ENCODE data around the gene CUL4A.

CUL4A gene

GRCh38 chr13:113179374-113180230, 29.8 kb upstream of the CUL4A start:
- DNase-seq, result no peak

- no peak for DNase-seq
Observed at GRCh38 chr13:113182046-113182445, 27.4 kb upstream of the CUL4A start.

DNA sequence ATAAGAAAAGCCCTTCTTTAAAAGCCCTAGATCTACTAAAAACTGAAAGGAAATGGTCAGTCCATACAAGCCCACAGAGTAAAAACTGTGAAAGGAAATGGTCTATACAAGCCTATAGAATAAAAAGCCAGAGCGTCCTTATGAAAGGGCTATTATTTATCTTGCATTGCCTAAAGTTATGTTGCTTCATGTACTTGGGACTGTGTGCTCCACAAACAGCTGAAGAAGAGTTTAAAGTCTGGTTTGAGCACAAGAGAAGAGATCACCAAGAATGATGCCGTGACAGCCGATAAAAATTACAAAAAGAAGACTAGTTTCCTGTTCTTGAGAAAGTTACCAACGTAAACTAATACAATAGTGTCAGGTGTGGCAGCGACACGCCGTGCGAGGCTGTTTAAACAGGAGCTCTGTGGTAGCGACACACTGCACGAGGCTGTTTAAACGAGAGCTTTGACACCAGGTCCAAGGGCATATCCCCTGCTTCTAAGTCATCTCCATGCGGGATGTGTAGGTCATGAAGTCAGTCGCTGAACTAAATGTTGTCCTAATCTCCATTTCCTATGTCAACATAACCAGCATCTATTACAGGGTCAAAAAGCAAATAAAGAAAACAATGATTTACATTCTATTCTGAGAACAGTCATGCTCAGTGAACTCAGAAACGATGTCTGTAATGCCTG, 25.8 kb upstream of the CUL4A start:
- no peak for DNase-seq

DNA sequence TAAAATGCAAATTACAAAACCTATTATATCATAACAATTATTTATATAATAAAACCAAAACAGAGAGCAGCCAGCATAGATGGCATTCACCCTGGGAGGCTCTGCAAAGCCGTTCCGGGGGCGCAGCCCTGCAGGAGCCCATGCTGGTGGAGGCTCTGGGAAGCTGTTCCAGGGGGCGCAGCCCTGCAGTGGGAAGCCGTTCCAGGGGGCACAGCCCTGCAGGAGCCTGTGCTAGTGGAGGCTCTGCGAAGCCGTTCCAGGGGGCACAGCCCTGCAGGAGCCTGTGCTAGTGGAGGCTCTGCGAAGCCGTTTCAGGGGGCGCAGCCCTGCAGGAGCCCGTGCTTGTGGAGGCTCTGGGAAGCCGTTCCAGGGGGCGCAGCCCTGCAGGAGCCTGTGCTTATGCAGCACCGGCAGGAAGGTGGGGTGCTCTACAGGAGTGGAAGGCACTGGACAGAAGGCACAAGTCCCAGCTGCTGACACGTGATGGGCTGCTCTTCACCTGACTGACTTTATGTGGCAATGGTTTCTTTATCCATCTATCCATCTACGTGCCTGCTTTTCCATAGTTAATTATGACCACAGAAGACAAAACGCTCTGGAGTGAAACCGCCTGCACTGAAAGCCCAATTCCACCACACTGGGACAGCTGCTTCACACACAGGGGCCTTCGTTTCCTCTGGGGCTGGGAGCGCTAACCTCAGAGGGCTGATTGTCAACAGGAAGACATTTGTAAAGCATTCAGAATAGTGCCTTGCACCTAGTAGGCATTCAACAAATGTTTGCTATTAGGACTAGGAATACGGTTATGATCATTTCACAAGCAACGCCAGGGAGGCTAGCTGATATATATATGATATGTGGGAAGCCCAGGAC, 24.6 kb upstream of the CUL4A start:
- DNase-seq, result no peak

DNA sequence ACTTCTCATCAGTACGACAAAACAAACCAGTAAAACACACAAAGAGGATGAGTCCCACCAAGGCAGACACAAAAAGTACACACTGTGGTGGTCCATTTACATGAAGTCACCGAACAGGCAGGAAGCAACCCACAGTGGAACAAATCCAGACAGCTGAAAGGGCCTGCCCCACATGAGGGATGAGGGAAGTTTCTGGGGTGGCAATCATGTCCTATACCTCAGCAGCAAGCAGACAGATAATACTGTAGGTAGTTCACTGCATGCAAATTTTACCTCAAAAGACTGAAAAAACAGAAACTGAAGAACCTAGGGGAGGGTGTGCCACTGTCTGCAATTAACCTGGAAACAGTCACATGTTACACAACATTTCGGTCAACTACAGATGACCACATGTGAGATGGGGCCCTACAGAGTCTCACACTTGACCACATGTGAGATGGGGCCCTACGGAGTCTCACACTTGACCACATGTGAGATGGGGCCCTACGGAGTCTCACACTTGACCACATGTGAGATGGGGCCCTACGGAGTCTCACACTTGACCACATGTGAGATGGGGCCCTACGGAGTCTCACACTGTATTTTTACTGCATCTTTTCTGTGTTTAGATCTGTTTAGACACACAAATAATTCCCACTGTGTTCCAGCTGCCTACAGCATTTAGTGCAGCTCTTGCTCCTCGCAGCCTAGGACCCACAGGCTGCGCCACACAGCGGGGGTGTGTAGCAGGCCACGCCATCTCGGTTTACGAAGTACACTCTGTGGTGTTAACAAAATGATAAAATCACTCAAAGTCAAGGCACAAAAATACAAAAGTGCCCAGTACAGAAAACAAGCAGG, 23.1 kb upstream of the CUL4A start:
- DNase-seq, result no peak

DNA sequence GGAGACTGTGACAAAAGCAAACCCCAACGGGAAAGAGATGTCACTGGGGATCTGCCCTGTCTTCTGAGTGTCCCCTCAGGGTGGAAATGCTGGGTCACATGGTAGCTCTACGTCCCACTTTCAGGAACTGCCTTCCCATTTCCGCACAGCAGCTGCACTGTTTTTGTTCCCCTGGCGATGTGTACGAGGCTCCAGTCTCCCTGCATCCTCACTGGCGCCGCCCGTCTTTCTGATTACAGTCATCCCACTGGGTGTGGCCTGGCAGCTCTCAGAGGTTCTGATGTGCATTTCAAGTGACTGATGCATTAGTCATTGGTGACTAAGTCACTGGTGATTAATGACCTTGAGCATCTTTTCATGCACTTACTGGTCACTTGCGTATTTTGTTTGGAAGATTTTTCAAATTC, 22.1 kb upstream of the CUL4A start:
- peak in 8 of 14 donors; percentile 38 to 89 (median 43) for DNase-seq

GRCh38 chr13:113187883-113188665, 21.3 kb upstream of the CUL4A start:
- no peak for DNase-seq

DNA sequence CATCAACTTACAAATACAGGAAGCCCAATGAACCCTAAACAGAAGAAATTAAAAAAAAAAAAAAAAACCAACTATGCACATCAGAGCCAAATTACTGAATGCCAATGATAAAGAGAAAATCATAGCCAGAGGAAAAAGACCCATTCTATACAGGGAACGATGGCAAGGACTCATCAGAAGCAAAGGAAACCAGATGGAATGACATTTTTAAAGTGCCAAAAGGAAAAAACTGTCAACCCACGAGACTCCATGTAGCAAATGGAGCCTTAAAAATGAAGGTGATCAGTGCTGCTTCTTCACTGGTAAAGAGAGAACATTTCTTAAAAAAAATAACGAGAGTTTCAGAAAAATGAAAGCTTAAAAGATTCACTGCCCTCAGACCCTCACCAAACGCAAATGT, 19.2 kb upstream of the CUL4A start:
- no peak for DNase-seq

DNA sequence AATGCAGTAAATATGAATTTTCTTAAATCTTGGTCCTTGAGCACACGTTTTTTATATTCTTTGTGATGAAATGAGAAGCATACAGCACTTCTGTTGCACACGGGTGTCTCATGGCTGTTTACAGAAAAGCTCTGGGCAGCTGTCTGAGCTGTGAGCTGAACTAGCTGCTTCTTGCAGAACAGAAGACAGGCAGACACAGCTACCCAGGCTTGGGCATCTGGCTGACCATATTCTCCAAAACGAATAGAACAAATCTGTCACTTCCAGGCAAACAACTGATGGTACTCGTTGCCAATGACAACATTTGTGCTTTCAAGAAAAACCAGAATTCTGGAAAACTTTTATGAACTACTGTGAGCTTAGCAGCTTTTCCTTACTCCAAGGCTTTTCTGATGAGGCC, 17.1 kb upstream of the CUL4A start:
- no peak for DNase-seq

- DNase-seq, result no peak
Observed at GRCh38 chr13:113192902-113193301, 16.5 kb upstream of the CUL4A start.

- DNase-seq, result no peak
Observed at GRCh38 chr13:113195360-113195759, 14.1 kb upstream of the CUL4A start.

GRCh38 chr13:113196970-113197737, 12.3 kb upstream of the CUL4A start:
- DNase-seq, result no peak

GRCh38 chr13:113201815-113202214, 7.6 kb upstream of the CUL4A start:
- no peak for DNase-seq

- DNase-seq, result no peak
Observed at GRCh38 chr13:113202912-113203311, 6.5 kb upstream of the CUL4A start.

GRCh38 chr13:113203507-113204377, 5.7 kb upstream of the CUL4A start:
- DNase-seq, result no peak

GRCh38 chr13:113204378-113204734, 5.1 kb upstream of the CUL4A start:
- no peak for DNase-seq

DNA sequence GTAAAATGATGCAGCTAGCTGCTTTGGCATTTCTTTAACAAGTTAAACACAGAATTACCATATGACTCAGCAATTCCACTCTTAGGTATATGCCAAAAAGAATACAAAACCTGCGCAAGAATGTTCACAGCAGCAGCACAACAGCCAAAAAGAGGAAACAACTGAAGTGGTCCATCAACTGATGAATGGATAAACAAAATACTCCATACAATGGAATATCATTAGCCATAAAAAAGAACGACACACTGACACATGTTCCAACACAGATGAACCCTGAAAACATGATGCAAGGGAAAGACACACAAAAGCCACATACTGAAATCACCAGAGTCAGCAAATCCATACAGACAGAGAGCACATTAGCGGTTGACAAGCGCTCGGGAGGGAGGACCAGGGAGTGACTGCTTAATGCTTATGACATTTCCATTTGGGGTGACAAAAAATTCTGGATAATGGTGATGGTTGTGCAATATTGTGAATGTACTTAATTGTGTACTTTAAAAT, 3.9 kb upstream of the CUL4A start:
- DNase-seq, result no peak

DNA sequence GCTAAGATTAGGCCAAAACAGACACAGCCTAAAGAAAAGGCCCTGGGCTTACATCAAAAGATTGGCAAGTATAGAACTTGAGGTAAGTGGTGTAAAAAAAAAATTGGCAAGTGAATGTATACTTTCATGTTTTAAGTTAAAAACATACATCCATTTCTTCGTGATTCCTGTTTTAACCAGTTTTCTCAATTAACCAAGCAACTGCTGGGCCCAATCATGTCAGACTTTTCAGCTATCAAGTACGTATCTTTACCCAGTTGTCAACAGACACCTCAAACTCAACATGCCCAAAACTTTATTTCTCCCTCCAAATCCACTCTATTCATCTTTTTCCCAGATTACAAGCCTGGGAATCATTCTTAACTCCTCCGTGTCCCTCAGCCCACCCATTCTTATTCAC, 2.0 kb upstream of the CUL4A start:
- no peak for DNase-seq

DNA sequence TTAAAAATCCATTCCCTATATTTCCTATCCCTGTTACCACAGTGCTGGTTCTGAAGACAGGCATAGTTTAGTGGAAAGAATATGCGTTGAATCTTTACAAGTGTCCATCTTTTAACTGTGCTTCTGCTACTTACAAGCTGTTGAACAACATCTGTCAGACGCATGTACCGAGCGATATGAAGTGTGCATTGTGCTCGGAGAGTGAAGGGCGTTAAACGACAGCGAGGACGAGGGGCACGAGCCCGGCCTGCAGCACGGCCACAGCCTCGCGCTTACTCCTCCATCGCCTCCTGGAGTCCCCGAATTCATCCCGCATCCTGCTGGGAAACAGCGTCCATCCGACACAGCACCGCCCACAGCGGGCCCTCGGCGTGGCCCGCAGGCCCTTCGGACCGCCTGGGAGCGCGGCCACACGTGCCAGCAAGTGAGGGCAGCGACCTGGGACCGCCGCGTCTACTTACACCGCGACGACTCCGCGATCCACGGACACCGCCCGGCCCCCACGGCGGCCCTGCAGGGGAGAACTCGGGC, 1.5 kb upstream of the CUL4A start:
- no peak for DNase-seq

Data from C1 segment of cervical spinal cord (tissue), 14 donors.